Stimulated activated CD8-positive, alpha-beta memory T cell treated with anti-CD3 and anti-CD28 coated beads, Interleukin-15, amount 100 ng/mL, for 48 hours (primary cell): ENCODE results near the gene ZSCAN22.
"Not testable (repeated sequence)": the region's sequence is repeated elsewhere in the genome, so short reads cannot be mapped to it uniquely, and the experiment has no call there.

Experiments
- DNase-seq, 2 donors: peaks; one replicate each; pipeline ENCODE4 v3.0.0-alpha.2; 2020; ENCODE audit warnings: low read depth in 2 of 2

ZSCAN22 gene

GRCh38 chr19:58326914-58327726, at the start of gene ZSCAN22:
Gene ZSCAN22 (plus strand): TSS chr19:58326994. CDS start chr19:58334803, 7,809 bp downstream.
- peak; percentile 88 for DNase-seq

GRCh38 chr19:58277197-58277596, 49.6 kb upstream of the ZSCAN22 start:
- DNase-seq, result no peak

- no peak for DNase-seq
Observed at GRCh38 chr19:58277748-58278540, 48.9 kb upstream of the ZSCAN22 start.

GRCh38 chr19:58278541-58279041, 48.2 kb upstream of the ZSCAN22 start, which contains the start of gene ZNF8:
Gene ZNF8 (plus strand): TSS chr19:58278955. CDS start chr19:58279082, 127 bp downstream.
- peak; percentile 99 for DNase-seq

- DNase-seq, result peak; percentile 4 to 19
Observed at GRCh38 chr19:58279042-58279924, 47.5 kb upstream of the ZSCAN22 start.

GRCh38 chr19:58279925-58280316, 46.9 kb upstream of the ZSCAN22 start:
- no peak for DNase-seq

- DNase-seq, result no peak
Observed at GRCh38 chr19:58284199-58284598, 42.6 kb upstream of the ZSCAN22 start.

GRCh38 chr19:58291943-58292342, 34.9 kb upstream of the ZSCAN22 start:
- DNase-seq, result no peak

- DNase-seq, result no peak
Observed at GRCh38 chr19:58294743-58295374, 31.9 kb upstream of the ZSCAN22 start.

- no peak for DNase-seq
Observed at GRCh38 chr19:58296104-58296503, 30.7 kb upstream of the ZSCAN22 start.

- no peak for DNase-seq
Observed at GRCh38 chr19:58300620-58301019, 26.2 kb upstream of the ZSCAN22 start.

GRCh38 chr19:58304255-58304654, 22.5 kb upstream of the ZSCAN22 start:
- no peak for DNase-seq

GRCh38 chr19:58304748-58305064, 22.1 kb upstream of the ZSCAN22 start:
- no peak for DNase-seq

GRCh38 chr19:58305065-58305931, 21.5 kb upstream of the ZSCAN22 start, which contains the start of gene ERVK3-1:
Gene ERVK3-1 (plus strand): TSS chr19:58305377. CDS start chr19:58312169, 6,792 bp downstream.
- peak; percentile 94 to 95 for DNase-seq

GRCh38 chr19:58305932-58306323, 20.9 kb upstream of the ZSCAN22 start:
- no peak for DNase-seq

- DNase-seq, result no peak
Observed at GRCh38 chr19:58307736-58308135, 19.1 kb upstream of the ZSCAN22 start.

GRCh38 chr19:58310685-58311084, 16.1 kb upstream of the ZSCAN22 start:
- DNase-seq, result not testable (repeated sequence)

- no peak for DNase-seq
Observed at GRCh38 chr19:58311345-58311865, 15.4 kb upstream of the ZSCAN22 start.

- no peak for DNase-seq
Observed at GRCh38 chr19:58315580-58315979, 11.2 kb upstream of the ZSCAN22 start.
